Measurements from ENCODE around the gene ZGLP1.

ZGLP1 gene

GRCh38 chr19:10329555-10329954, 19.9 kb upstream of the ZGLP1 start:
- no peak overlapping the region for H3K27ac ChIP-seq (ENCODE audit: low read length)
- H3K4me3 ChIP-seq (ENCODE audit: low read depth in 1 of 2, low read length in 2 of 2) = no peak overlapping the region
- no peaks in the 10 kb centered on the region for H3K27me3 ChIP-seq (ENCODE audit: insufficient read depth, low read length, poor library complexity)
- DNase-seq = no peak
- H4K20me1 ChIP-seq (ENCODE audit: insufficient read depth, low read length) = peaks cover 55% of the 10 kb centered on the region
- peaks cover 72% of the 10 kb centered on the region for H3K79me2 ChIP-seq (ENCODE audit: insufficient read depth, low read length)
- no peak overlapping the region for H2AFZ ChIP-seq (ENCODE audit: low read depth, low read length)
- H3K4me1 ChIP-seq (ENCODE audit: insufficient read depth, low read length) = peaks cover 25% of the 10 kb centered on the region
- H3K36me3 ChIP-seq (ENCODE audit: insufficient read depth, low read length) = peaks cover 80% of the 10 kb centered on the region
- H3K9me3 ChIP-seq (ENCODE audit: insufficient read depth, low read length, severe bottlenecking) = no peaks in the 10 kb centered on the region
- H3K4me2 ChIP-seq (ENCODE audit: insufficient read depth, low read length) = no peak overlapping the region
- H3K9ac ChIP-seq (ENCODE audit: low read depth, low read length) = no peak overlapping the region
- no peak for ATAC-seq (ENCODE audit: insufficient read depth, low read depth)
- TF ChIP-seq EZH2 (IDR thresholded peaks at IDR 0.05; ENCODE audit: borderline replicate concordance, low read depth, low read length, severe bottlenecking) = no peak
- TF ChIP-seq, protein P1, sequence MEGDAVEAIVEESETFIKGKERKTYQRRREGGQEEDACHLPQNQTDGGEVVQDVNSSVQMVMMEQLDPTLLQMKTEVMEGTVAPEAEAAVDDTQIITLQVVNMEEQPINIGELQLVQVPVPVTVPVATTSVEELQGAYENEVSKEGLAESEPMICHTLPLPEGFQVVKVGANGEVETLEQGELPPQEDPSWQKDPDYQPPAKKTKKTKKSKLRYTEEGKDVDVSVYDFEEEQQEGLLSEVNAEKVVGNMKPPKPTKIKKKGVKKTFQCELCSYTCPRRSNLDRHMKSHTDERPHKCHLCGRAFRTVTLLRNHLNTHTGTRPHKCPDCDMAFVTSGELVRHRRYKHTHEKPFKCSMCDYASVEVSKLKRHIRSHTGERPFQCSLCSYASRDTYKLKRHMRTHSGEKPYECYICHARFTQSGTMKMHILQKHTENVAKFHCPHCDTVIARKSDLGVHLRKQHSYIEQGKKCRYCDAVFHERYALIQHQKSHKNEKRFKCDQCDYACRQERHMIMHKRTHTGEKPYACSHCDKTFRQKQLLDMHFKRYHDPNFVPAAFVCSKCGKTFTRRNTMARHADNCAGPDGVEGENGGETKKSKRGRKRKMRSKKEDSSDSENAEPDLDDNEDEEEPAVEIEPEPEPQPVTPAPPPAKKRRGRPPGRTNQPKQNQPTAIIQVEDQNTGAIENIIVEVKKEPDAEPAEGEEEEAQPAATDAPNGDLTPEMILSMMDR (IDR thresholded peaks at IDR 0.05; ENCODE audit: borderline replicate concordance, extremely low read depth, low read length, poor library complexity, severe bottlenecking) = no peak

GRCh38 chr19:10328558-10329429, 19.2 kb upstream of the ZGLP1 start:
- TF ChIP-seq, protein P1 (IDR thresholded peaks at IDR 0.05; ENCODE audit: borderline replicate concordance, extremely low read depth, low read length, poor library complexity, severe bottlenecking) = no peak
- TF ChIP-seq EZH2 (IDR thresholded peaks at IDR 0.05; ENCODE audit: borderline replicate concordance, low read depth, low read length, severe bottlenecking) = no peak
- Histone ChIP-seq H3K27ac (ENCODE audit: low read length) (no peak overlapping the region), H3K36me3 (ENCODE audit: insufficient read depth, low read length) (peaks cover 84% of the 10 kb centered on the region), H3K9ac (ENCODE audit: low read depth, low read length) (no peak overlapping the region), H2AFZ (ENCODE audit: low read depth, low read length) (no peak overlapping the region), H3K27me3 (ENCODE audit: insufficient read depth, low read length, poor library complexity) (no peaks in the 10 kb centered on the region), H3K79me2 (ENCODE audit: insufficient read depth, low read length) (peaks cover 64% of the 10 kb centered on the region), H3K4me3 (ENCODE audit: low read depth in 1 of 2, low read length in 2 of 2) (no peak overlapping the region), H3K9me3 (ENCODE audit: insufficient read depth, low read length, severe bottlenecking) (no peaks in the 10 kb centered on the region), H3K4me1 (ENCODE audit: insufficient read depth, low read length) (peaks cover 17% of the 10 kb centered on the region), H3K4me2 (ENCODE audit: insufficient read depth, low read length) (no peak overlapping the region), H4K20me1 (ENCODE audit: insufficient read depth, low read length) (peaks cover 55% of the 10 kb centered on the region)
- DNase-seq = no peak
- ATAC-seq (ENCODE audit: insufficient read depth, low read depth) = no peak

DNA sequence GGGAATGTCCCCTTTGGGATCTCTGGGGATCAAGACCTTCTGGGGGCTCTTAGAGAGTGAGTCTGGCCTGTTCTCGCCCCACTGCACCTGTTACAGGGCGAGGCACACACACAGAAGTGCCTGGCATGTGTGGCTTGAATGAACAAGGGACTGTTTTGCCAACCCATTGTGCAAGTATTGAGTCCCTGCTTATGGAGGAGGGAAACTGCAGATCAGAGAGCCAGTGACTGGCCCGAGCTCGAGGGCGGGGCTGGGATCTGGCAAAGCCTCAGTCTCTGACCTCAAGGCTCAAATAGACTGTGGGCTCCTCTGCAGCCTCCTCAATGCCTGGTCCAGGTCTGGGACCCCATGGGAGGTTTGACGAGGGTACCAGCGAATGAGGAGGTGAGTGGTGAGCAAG, 18.2 kb upstream of the ZGLP1 start:
- H3K27ac ChIP-seq (ENCODE audit: low read length) = no peak overlapping the region
- H2AFZ ChIP-seq (ENCODE audit: low read depth, low read length) = no peak overlapping the region
- TF ChIP-seq EZH2 (IDR thresholded peaks at IDR 0.05; ENCODE audit: borderline replicate concordance, low read depth, low read length, severe bottlenecking) = no peak
- TF ChIP-seq, protein P1 (IDR thresholded peaks at IDR 0.05; ENCODE audit: borderline replicate concordance, extremely low read depth, low read length, poor library complexity, severe bottlenecking) = no peak
- H3K4me1 ChIP-seq (ENCODE audit: insufficient read depth, low read length) = peaks cover 15% of the 10 kb centered on the region
- H3K79me2 ChIP-seq (ENCODE audit: insufficient read depth, low read length) = peaks cover 60% of the 10 kb centered on the region
- peaks cover 58% of the 10 kb centered on the region for H4K20me1 ChIP-seq (ENCODE audit: insufficient read depth, low read length)
- no peak overlapping the region for H3K4me3 ChIP-seq (ENCODE audit: low read depth in 1 of 2, low read length in 2 of 2)
- H3K36me3 ChIP-seq (ENCODE audit: insufficient read depth, low read length) = peaks cover 94% of the 10 kb centered on the region
- H3K9me3 ChIP-seq (ENCODE audit: insufficient read depth, low read length, severe bottlenecking) = no peaks in the 10 kb centered on the region
- no peaks in the 10 kb centered on the region for H3K27me3 ChIP-seq (ENCODE audit: insufficient read depth, low read length, poor library complexity)
- no peak overlapping the region for H3K9ac ChIP-seq (ENCODE audit: low read depth, low read length)
- DNase-seq (no peak), ATAC-seq (ENCODE audit: insufficient read depth, low read depth) (no peak)
- no peak overlapping the region for H3K4me2 ChIP-seq (ENCODE audit: insufficient read depth, low read length)

Measured in DND-41 (cell line).